IPS-20b (cell line): ENCODE results near the gene CLDN6.

ENCODE experiments used
- H3K27ac ChIP-seq: one replicate; pipeline ENCODE4 v1.5.1; 2013; ENCODE audit warnings: low read length
- H3K27me3 ChIP-seq: 2 replicates; pipeline ENCODE4 v1.6.1; 2013; ENCODE audit warnings: mild to moderate bottlenecking, low read length, inconsistent platforms; ENCODE audit not compliant: insufficient read depth
- H3K36me3 ChIP-seq: 2 replicates; pipeline ENCODE4 v1.6.1; 2013; ENCODE audit warnings: low read depth, mild to moderate bottlenecking, inconsistent platforms, low read length, moderate library complexity; ENCODE audit not compliant: insufficient read depth
- H3K4me1 ChIP-seq: 2 replicates; pipeline ENCODE4 v1.6.1; 2013; ENCODE audit warnings: mild to moderate bottlenecking, control low read depth, inconsistent platforms, low read length, moderate library complexity; ENCODE audit not compliant: insufficient read depth
- H3K4me3 ChIP-seq: 2 replicates; pipeline ENCODE4 v1.5.1; 2013; ENCODE audit warnings: mild to moderate bottlenecking, low read length, inconsistent platforms
- H3K9ac ChIP-seq: 2 replicates; pipeline ENCODE4 v1.6.1; 2013; ENCODE audit warnings: low read depth, mild to moderate bottlenecking, inconsistent platforms, low read length, moderate library complexity
- H3K9me3 ChIP-seq: 2 replicates; pipeline ENCODE4 v1.6.1; 2013; ENCODE audit warnings: mild to moderate bottlenecking, low read depth, low read length, inconsistent platforms; ENCODE audit not compliant: insufficient read depth

Gene CLDN6, protein sequence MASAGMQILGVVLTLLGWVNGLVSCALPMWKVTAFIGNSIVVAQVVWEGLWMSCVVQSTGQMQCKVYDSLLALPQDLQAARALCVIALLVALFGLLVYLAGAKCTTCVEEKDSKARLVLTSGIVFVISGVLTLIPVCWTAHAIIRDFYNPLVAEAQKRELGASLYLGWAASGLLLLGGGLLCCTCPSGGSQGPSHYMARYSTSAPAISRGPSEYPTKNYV

DNA sequence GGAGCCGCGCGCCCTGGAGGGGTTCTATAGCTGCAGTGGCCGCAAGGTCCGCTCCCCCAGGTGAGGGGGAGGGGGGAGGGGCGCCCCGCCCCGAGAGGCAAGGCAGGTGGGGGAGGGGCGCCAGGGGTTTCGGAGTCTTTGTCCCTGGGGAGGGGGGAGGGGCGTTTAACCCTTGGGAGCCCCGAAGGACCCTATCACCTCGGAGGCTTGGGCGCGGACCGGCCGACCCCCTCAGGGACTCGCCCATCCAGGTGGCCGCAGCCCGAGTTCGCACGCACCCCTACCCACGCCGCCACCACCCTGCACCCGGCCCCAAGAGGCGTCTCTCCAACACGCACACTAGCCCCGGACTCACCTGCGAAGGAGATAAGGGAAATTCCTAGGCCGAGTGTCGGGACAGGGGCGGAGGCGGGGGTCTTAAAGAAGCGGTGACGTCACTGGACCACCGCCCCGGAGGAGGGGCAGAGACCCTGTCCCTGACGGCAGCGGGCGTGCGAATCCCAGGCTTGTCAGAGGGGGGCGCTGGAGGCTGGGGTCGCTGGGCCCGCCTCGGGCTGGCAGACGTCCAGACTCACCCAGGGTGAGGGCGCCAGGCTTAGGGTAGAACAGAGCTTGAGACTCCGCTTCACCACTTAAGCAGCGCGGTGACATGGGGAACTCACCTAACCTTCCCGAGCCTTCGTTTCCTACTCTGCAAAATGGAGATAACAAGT, at the start of gene CLDN6:
TSS of gene CLDN6 (minus strand) at position 390 of the 713 bp plus-strand sequence. CDS start 2,162 bp downstream, outside the sequence.
- peak within 1 kb of the TSS; percentile 79 for H3K27ac ChIP-seq
- peaks cover 29% of the 10 kb centered on the region for H3K4me1 ChIP-seq
- peaks cover 16% of the 10 kb centered on the region for H3K27me3 ChIP-seq
- H3K9me3 ChIP-seq = no peaks in the 10 kb centered on the region
- peaks cover 33% of the 10 kb centered on the region for H3K36me3 ChIP-seq
- peak within 1 kb of the TSS; percentile 98 for H3K4me3 ChIP-seq
- peak within 1 kb of the TSS; percentile 97 for H3K9ac ChIP-seq

DNA sequence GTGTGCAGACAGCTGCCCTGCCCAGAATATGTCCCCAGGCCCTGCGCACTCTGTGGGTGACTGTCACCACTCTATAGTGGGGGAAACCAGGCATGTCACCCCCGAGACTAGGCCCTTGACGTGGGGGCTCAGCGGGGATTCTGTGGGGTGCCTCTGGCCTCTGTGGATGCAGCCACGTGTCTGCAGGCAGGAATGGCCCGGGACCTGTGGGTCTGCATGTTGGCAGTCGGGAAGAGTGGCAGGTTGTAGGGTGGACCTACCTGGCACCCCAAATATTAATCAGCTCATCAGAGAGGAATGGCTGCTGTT, 48.4 kb upstream of the CLDN6 start:
- Histone ChIP-seq H3K9me3 (no peaks in the 10 kb centered on the region), H3K9ac (no peak overlapping the region), H3K27me3 (no peaks in the 10 kb centered on the region), H3K27ac (no peak overlapping the region), H3K4me3 (no peak overlapping the region), H3K4me1 (0 out of 2 replicates have a peak, but pooled peaks cover 4% of the 10 kb centered on the region), H3K36me3 (no peaks in the 10 kb centered on the region)

DNA sequence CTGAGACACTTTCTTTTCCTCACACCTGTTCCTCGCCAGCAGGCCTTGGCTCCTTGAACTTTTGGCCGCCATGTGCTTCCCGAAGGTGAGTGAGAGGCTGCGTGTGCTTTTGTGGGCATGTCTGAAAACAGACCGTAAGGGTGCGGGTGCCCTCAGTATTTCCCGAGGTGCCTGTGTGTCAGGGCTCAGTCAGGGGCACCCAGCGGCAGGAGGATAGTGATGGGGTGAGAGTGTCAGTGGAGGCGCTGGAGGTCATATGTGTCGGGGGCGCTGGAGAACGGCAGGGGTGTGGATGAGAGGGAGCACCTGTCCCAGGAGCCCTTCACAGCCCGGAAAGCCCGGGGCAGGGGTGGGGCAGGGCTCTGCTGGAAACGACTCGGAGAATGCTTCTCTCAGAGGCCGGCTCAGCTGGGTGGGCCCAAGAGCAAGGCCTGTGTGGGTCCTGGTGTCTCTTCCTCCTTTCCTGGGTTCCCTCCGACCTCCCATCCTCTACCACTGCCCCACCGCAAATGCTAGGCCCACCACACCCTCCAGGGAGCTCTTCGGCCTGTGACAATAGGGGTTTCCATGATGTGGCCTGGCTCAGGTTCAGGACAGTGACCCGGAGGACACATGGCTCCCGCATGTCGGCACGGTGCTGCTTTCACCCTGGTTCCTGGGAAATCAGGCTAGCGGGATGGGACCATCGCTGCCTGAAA, 47.9 kb upstream of the CLDN6 start:
- Histone ChIP-seq H3K27me3 (no peaks in the 10 kb centered on the region), H3K36me3 (no peaks in the 10 kb centered on the region), H3K9ac (no peak overlapping the region), H3K4me3 (no peak overlapping the region), H3K4me1 (0 out of 2 replicates have a peak, but pooled peaks cover 4% of the 10 kb centered on the region), H3K9me3 (no peaks in the 10 kb centered on the region), H3K27ac (no peak overlapping the region)

DNA sequence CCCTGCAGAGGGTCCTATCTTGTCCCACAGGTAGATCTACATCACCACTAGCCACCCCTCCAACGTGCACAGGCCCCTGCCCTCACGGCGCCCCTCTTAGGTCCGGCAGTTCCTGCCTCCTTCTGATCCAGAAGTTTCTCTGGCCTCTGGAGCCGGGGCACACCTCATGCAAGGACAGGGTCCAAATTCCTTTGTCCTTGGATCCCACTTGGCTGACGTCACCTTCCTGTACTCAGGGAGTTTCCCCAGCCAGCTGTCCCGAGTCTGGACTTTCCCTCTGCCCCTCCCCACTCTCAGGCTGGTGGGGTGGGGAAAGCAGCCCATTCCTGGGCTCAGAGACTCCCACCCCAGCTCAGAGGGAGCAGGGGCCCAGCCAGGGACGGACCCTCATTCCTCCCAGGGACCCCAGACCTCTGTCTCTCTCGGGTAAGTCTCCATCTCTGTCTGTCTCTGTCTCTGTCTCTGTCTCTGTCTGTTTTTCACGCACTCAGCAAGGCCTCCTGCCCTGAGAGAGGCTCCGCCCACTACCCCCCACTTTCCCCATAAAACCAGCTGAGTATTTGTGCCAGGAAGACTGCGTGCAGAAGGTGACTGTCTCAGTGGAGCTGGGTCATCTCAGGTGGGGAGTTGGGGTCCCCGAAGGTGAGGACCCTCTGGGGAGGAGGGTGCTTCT, 47.2 kb upstream of the CLDN6 start, which contains the start of gene IL32:
TSS of gene IL32 (plus strand) at position 572 of the 673 bp plus-strand sequence. CDS start 172 bp downstream, outside the sequence.
- Histone ChIP-seq H3K9ac (no peak within 1 kb of the TSS), H3K27ac (no peak within 1 kb of the TSS), H3K27me3 (peaks cover 5% of the 10 kb centered on the region), H3K4me3 (no peak within 1 kb of the TSS), H3K4me1 (0 out of 2 replicates have a peak, but pooled peaks cover 4% of the 10 kb centered on the region), H3K9me3 (no peaks in the 10 kb centered on the region), H3K36me3 (no peaks in the 10 kb centered on the region)

DNA sequence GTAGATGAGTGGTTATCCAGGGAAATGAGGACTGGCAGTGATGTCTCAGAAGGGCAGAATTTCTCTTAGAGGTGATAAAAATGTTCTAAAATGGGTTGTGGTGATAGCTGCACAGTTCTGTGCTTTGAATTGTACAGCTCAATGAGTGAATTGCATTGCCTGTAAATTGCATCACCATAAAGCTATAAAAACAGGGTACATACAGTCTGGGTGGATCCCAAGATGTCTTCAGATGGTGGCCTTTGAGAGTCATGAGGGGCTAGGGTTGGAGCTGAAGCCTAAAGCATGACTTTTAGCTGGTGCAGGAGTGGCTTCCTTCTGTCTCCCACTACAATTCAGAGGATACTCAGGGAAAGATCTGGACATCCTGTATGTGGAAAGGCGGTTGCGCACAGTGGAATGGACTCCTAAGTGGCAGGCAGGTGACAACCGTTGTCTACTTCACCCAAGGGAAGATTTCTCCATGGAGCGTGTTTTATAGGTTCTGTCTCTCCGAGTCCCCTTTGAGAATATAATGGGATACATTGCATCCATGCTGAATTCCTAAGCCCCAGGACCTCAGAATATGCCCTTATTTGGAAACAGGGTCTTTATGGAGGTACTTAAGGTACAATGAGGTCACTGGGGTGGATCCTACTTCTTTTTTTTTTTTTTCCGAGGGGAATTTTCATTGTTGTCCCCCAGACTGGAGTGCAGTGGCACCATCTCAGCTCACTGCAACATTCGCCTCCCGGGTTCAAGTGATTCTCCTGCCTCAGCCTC, 45.8 kb upstream of the CLDN6 start:
- Histone ChIP-seq H3K36me3 (no peaks in the 10 kb centered on the region), H3K9me3 (no peaks in the 10 kb centered on the region), H3K4me3 (no peak overlapping the region), H3K27ac (no peak overlapping the region), H3K27me3 (peaks cover 13% of the 10 kb centered on the region), H3K4me1 (0 out of 2 replicates have a peak, but pooled peaks cover 4% of the 10 kb centered on the region), H3K9ac (no peak overlapping the region)

DNA sequence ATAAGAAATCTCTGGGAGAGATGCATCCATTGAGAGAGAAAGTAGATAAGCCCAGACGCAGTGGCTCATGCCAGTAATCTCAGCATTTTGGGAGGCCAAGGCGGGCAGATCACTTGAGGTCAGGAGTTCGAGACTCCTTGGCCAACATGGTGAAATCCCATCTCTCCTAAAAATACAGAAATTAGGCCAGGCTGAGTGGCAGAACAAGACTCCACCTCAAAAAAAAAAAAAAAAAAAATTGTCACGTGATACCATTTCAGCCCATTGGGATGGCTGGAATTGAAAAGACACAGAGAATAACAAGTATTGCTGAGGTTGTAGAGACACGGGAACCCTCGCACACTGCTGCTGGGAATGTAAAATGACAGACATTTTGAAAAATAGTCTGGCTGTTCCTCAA, 44.6 kb upstream of the CLDN6 start:
- H3K27me3 ChIP-seq = peaks cover 19% of the 10 kb centered on the region
- H3K4me3 ChIP-seq = no peak overlapping the region
- no peak overlapping the region for H3K9ac ChIP-seq
- H3K36me3 ChIP-seq = no peaks in the 10 kb centered on the region
- no peak overlapping the region for H3K27ac ChIP-seq
- no peaks in the 10 kb centered on the region for H3K9me3 ChIP-seq
- 0 out of 2 replicates have a peak, but pooled peaks cover 4% of the 10 kb centered on the region for H3K4me1 ChIP-seq

DNA sequence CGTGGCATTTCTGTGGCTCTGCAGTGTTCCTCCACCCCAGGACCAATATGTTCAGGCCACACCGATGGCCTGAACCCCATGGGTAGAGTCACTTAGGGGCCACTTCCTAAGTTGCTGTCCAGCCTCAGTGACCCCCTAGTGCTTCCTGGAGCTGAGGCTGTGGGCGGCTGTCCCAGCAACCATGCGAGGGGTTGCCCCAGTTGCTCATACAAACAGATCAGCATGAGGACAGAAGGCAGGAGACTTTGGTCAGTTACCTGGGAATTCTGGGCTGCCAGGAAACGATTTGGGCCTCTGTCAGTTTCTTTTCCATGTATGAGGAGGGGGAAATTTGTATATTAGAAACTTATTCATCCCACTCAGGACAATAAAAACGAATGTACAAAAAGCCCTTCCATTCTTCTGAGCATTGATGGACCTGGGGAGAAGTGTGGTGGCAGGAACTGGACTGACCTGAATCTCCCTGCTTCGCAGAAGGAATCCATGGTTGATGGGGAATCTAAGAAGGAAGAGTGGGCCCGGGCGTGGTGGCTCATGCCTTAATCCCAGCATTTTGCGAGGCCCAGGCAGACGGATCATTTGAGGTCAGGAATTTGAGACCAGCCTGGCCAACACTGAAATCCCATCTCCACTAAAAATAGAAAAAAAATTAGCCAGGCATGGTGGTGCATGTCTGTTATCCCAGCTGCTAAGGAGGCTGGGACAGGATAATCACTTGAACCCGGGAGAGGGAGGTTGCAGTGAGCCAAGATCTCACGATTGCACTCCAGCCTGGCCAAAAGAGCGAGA, 42.5 kb upstream of the CLDN6 start:
- H3K27me3 ChIP-seq = peaks cover 23% of the 10 kb centered on the region
- H3K9ac ChIP-seq = no peak overlapping the region; the same call in 1 of the 2 replicates
- H3K27ac ChIP-seq = no peak overlapping the region
- H3K9me3 ChIP-seq = no peaks in the 10 kb centered on the region
- no peak overlapping the region for H3K4me3 ChIP-seq
- no peaks in the 10 kb centered on the region for H3K36me3 ChIP-seq
- 0 out of 2 replicates have a peak, but pooled peaks cover 4% of the 10 kb centered on the region for H3K4me1 ChIP-seq

DNA sequence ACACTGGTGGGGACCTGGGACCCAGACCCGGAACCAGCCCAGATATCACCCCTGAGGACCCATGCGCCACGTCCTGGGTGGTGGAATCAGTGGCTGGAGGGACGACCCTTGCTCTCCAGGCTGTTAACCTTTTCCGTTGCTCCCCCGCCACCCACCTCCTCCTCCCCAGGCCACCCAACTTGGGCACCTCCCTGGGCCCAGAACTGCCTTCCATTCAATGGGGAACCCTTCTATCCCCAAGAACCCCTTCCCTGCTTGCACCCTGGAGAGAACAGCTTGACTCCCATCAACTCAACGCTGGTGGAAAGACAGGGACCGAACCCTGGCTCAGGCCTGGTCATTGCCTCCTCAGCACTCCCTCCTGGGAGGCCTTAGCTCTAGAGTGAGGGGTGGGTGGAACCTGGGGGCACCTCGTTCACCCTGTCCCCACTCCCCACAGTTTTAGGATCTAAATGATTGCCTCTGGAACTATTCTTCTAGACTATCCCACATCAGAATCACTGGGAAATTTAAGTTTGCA, 41.8 kb upstream of the CLDN6 start:
- 0 out of 2 replicates have a peak, but pooled peaks cover 4% of the 10 kb centered on the region for H3K4me1 ChIP-seq
- peak overlapping the region; percentile 49 for H3K27ac ChIP-seq
- H3K27me3 ChIP-seq = peaks cover 27% of the 10 kb centered on the region
- peak overlapping the region; percentile 51; the same call in 1 of the 2 replicates for H3K9ac ChIP-seq
- H3K36me3 ChIP-seq = no peaks in the 10 kb centered on the region
- H3K9me3 ChIP-seq = no peaks in the 10 kb centered on the region
- H3K4me3 ChIP-seq = peak overlapping the region; percentile 61; the same call in 1 of the 2 replicates

DNA sequence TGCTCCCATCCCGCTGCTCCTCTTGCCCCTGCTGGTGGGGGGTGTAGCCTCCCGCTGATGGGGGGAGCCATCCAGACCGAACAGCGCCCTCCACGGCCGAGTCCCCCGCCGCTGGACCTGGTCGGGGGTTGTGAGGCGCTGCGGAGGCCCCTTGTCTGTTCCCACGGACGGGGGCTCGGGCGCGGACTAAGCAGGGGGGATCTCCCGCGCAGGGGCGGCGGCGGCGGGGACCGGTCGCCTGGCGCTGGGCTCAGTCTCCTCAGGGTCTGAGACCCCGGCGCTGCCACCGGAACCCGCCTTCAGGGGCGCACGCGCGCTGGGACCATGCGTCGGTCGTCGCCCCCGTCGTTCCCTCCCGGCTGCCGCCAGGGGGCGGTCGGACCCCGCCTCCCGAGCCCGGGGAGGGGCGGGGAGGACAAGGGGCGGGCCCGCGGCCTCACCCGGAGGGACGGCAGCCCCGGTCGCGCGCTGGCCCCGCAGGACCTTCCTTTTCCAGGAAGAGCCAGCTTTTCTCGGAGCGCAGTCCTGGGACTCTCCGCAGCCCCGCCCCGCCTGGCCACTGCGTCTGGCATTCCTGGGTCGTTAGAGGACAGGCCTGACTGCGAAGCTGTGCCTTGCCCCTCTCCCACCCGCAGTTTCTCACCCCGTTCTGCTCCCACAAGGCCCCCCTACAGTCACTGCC, 41.2 kb upstream of the CLDN6 start:
- H3K9me3 ChIP-seq = no peaks in the 10 kb centered on the region
- H3K27ac ChIP-seq = peak overlapping the region; percentile 49
- H3K36me3 ChIP-seq = no peaks in the 10 kb centered on the region

More for the DNA sequence above, 41.2 kb upstream of the CLDN6 start:
- peaks cover 27% of the 10 kb centered on the region for H3K27me3 ChIP-seq
- H3K9ac ChIP-seq = peak overlapping the region; percentile 56; the same call in 1 of the 2 replicates
- 0 out of 2 replicates have a peak, but pooled peaks cover 4% of the 10 kb centered on the region for H3K4me1 ChIP-seq
- peak overlapping the region; percentile 66; the same call in 1 of the 2 replicates for H3K4me3 ChIP-seq
